Measurements from ENCODE around the gene ADAT3.
A peak's percentile ranks its signal among the peaks of the same experiment; 100 is the strongest.

The ADAT3 gene

DNA sequence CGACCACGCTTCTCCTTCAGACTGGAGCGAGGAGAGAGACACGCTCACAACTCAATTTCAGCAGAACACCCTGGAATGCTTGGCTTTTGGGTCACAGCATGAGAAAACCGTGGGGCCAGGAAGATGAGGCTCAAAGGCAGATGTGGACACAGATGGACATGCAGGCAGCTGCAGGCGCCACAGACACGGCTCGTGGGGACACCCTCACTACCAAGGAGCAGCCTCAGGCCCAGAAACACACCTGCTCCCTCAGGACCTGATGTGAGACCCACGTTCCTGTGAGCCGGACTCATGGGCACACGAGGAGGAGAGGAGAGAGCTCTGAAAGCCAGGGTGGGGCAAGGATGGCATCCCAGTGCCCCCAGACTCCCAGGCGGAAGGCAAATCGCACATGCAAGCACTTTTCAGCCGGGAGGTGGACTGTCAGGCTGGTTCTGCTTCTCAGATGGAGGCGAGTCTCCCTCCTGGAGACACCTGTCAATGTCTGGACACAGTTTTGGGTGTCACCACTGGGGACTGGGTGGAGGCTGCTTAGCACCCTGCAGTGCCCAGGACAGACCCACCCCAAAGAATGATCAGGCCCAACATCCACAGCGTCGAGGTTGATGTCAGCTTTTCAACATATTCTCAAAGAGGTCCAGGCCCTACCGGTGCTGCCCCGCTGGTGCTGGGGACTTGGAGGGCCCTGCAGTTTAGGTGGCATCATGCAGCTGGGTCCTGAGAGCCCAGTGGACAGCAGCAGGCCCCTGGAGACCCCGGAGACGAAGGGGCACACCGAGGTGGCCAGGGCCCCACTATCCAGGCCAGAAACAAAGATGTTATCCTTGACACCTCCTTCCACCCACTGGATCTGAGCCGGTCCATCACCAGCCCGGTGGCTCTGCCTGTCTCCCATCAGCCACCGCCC lies 22.2 kb upstream of the ADAT3 start:
- no peaks in the 10 kb centered on the region for H3K27me3 ChIP-seq (replicated peaks; ENCODE audit: insufficient read depth, low read length)
- no peak overlapping the region for H3K4me3 ChIP-seq (ENCODE audit: low read length)
- H3K9ac ChIP-seq (ENCODE audit: low read length), result no peak overlapping the region
- no peak for DNase-seq
- H3K9me3 ChIP-seq (replicated peaks; ENCODE audit: insufficient read depth, low read length), result no peaks in the 10 kb centered on the region
- no peak overlapping the region for H3K27ac ChIP-seq (ENCODE audit: low read length)
- H3K79me2 ChIP-seq (ENCODE audit: low read length), result peaks cover 46% of the 10 kb centered on the region
- H4K20me1 ChIP-seq (ENCODE audit: insufficient read depth, low read length), result 0 out of 2 replicates have a peak, but pooled peaks cover 6% of the 10 kb centered on the region
- H2AFZ ChIP-seq (ENCODE audit: low read length), result no peak overlapping the region
- no peaks in the 10 kb centered on the region for H3K36me3 ChIP-seq (replicated peaks; ENCODE audit: insufficient read depth, low read length)
- no peaks in the 10 kb centered on the region for H3F3A ChIP-seq (ENCODE audit: insufficient read depth, low read length)
- H3K4me1 ChIP-seq (ENCODE audit: low read length), result peaks cover 10% of the 10 kb centered on the region
- H3K4me2 ChIP-seq (ENCODE audit: low read depth, low read length), result peak overlapping the region; percentile 93; the same call in 1 of the 2 replicates
- no peaks in the 10 kb centered on the region for H3K9me2 ChIP-seq (replicated peaks; ENCODE audit: insufficient read depth, low read length)
- TF ChIP-seq EZH2 (optimal IDR thresholded peaks at IDR 0.05; ENCODE audit: low read depth, low read length) (no peak), EZH2phosphoT487 (IDR thresholded peaks at IDR 0.05; ENCODE audit: low read length) (no peak)
- TF ChIP-seq, protein P1, sequence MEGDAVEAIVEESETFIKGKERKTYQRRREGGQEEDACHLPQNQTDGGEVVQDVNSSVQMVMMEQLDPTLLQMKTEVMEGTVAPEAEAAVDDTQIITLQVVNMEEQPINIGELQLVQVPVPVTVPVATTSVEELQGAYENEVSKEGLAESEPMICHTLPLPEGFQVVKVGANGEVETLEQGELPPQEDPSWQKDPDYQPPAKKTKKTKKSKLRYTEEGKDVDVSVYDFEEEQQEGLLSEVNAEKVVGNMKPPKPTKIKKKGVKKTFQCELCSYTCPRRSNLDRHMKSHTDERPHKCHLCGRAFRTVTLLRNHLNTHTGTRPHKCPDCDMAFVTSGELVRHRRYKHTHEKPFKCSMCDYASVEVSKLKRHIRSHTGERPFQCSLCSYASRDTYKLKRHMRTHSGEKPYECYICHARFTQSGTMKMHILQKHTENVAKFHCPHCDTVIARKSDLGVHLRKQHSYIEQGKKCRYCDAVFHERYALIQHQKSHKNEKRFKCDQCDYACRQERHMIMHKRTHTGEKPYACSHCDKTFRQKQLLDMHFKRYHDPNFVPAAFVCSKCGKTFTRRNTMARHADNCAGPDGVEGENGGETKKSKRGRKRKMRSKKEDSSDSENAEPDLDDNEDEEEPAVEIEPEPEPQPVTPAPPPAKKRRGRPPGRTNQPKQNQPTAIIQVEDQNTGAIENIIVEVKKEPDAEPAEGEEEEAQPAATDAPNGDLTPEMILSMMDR (IDR thresholded peaks at IDR 0.05; ENCODE audit: low read length), result no peak

DNA sequence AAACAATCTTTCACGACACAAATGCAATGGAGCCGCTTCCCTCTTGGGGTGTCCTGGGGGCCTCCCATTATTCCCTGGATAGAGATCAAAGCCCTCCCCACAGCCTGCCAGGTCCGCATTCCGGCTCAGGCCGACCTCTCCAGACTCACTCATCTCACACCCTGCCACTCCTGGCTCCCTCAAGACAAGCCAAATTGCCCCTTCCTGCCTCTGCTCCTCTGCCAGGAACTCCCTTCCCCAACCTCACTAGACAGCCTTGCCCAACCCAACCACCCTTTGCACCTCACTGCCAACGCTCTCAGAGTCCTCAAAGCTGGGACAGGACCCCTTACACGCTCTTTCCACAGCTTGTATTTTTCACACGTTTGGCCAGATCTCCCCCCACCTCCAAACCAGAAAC lies 21.4 kb upstream of the ADAT3 start:
- TF ChIP-seq, protein P1 (IDR thresholded peaks at IDR 0.05; ENCODE audit: low read length), result no peak
- no peak for TF ChIP-seq EZH2 (optimal IDR thresholded peaks at IDR 0.05; ENCODE audit: low read depth, low read length)
- H3K27me3 ChIP-seq (replicated peaks; ENCODE audit: insufficient read depth, low read length), result no peaks in the 10 kb centered on the region
- H3K4me2 ChIP-seq (ENCODE audit: low read depth, low read length), result peak overlapping the region; percentile 93
- peak overlapping the region; percentile 97 for H3K4me3 ChIP-seq (ENCODE audit: low read length)
- H3K9ac ChIP-seq (ENCODE audit: low read length), result peak overlapping the region; percentile 89; the same call in 1 of the 2 replicates
- H3K79me2 ChIP-seq (ENCODE audit: low read length), result peaks cover 46% of the 10 kb centered on the region
- no peak overlapping the region for H3K27ac ChIP-seq (ENCODE audit: low read length)
- H3K9me3 ChIP-seq (replicated peaks; ENCODE audit: insufficient read depth, low read length), result no peaks in the 10 kb centered on the region
- H4K20me1 ChIP-seq (ENCODE audit: insufficient read depth, low read length), result 0 out of 2 replicates have a peak, but pooled peaks cover 6% of the 10 kb centered on the region
- no peaks in the 10 kb centered on the region for H3K36me3 ChIP-seq (replicated peaks; ENCODE audit: insufficient read depth, low read length)
- H3F3A ChIP-seq (ENCODE audit: insufficient read depth, low read length), result no peaks in the 10 kb centered on the region
- H3K9me2 ChIP-seq (replicated peaks; ENCODE audit: insufficient read depth, low read length), result no peaks in the 10 kb centered on the region
- no peak overlapping the region for H2AFZ ChIP-seq (ENCODE audit: low read length)
- peaks cover 10% of the 10 kb centered on the region for H3K4me1 ChIP-seq (ENCODE audit: low read length)
- no peak for DNase-seq

DNA sequence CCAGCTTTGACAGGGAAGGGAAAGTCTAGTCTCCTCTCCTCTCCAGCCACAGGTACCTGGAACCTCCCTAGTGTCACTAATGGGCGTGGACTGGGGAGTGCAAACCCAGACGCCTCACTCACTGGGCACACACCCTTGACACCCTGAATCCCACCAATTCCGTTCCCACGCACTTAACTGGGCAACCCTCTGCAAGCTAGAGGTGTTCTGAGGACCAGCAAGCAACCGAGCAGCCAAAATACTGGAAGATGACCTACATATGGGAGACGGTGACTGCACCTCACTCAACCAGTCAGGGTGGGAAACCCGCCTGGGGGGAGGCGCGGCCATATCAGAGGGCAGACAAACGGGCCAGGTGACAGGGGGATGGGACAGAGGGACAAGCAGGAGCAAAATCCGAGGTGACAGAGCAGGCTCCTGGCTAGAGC lies 20.9 kb upstream of the ADAT3 start:
- Histone ChIP-seq H3K4me3 (ENCODE audit: low read length) (peak overlapping the region; percentile 97), H4K20me1 (ENCODE audit: insufficient read depth, low read length) (0 out of 2 replicates have a peak, but pooled peaks cover 6% of the 10 kb centered on the region), H3K4me1 (ENCODE audit: low read length) (peaks cover 10% of the 10 kb centered on the region), H3K27me3 (replicated peaks; ENCODE audit: insufficient read depth, low read length) (no peaks in the 10 kb centered on the region), H3K27ac (ENCODE audit: low read length) (no peak overlapping the region), H3K4me2 (ENCODE audit: low read depth, low read length) (peak overlapping the region; percentile 93), H2AFZ (ENCODE audit: low read length) (no peak overlapping the region), H3K36me3 (replicated peaks; ENCODE audit: insufficient read depth, low read length) (no peaks in the 10 kb centered on the region), H3F3A (ENCODE audit: insufficient read depth, low read length) (no peaks in the 10 kb centered on the region), H3K9ac (ENCODE audit: low read length) (peak overlapping the region; percentile 89), H3K9me2 (replicated peaks; ENCODE audit: insufficient read depth, low read length) (no peaks in the 10 kb centered on the region), H3K79me2 (ENCODE audit: low read length) (peaks cover 46% of the 10 kb centered on the region), H3K9me3 (replicated peaks; ENCODE audit: insufficient read depth, low read length) (no peaks in the 10 kb centered on the region)
- peak; percentile 35 for DNase-seq
- no peak for TF ChIP-seq EZH2 (optimal IDR thresholded peaks at IDR 0.05; ENCODE audit: low read depth, low read length)
- TF ChIP-seq, protein P1 (IDR thresholded peaks at IDR 0.05; ENCODE audit: low read length), result no peak
- no peak for TF ChIP-seq EZH2phosphoT487 (IDR thresholded peaks at IDR 0.05; ENCODE audit: low read length)
